ENCODE data around the gene KRT34.

Gene KRT34

DNA sequence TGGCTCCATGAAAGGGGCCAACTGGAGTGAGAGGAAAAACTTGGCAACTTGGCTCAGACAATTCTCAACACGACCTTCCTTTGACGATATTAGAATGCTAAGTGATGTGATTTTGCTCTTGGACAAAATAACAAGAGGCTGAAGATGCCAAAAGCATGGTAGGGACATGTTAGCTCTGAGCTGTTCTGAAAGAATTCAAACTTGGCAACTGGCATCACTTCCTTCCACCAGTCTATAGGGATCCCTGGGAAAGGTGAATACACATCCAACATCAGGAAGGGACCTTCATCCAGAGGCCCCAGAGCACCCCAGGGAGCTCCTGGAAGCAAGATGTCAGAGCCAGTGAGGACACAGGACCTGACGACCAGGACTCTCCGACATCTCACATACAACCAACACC lies 38.0 kb upstream of the KRT34 start:
- DNase-seq (ENCODE audit: low read depth in 2 of 2): peak in 1 of 2 donors; percentile 25
- TF ChIP-seq, protein P1, sequence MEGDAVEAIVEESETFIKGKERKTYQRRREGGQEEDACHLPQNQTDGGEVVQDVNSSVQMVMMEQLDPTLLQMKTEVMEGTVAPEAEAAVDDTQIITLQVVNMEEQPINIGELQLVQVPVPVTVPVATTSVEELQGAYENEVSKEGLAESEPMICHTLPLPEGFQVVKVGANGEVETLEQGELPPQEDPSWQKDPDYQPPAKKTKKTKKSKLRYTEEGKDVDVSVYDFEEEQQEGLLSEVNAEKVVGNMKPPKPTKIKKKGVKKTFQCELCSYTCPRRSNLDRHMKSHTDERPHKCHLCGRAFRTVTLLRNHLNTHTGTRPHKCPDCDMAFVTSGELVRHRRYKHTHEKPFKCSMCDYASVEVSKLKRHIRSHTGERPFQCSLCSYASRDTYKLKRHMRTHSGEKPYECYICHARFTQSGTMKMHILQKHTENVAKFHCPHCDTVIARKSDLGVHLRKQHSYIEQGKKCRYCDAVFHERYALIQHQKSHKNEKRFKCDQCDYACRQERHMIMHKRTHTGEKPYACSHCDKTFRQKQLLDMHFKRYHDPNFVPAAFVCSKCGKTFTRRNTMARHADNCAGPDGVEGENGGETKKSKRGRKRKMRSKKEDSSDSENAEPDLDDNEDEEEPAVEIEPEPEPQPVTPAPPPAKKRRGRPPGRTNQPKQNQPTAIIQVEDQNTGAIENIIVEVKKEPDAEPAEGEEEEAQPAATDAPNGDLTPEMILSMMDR (IDR thresholded peaks at IDR 0.05; ENCODE audit: low read depth, low read length): no peak
- H3K4me3 ChIP-seq (replicated peaks in 1 of 2; ENCODE audit: low read depth in 2 of 2, low read length in 2 of 2): no peak overlapping the region

DNA sequence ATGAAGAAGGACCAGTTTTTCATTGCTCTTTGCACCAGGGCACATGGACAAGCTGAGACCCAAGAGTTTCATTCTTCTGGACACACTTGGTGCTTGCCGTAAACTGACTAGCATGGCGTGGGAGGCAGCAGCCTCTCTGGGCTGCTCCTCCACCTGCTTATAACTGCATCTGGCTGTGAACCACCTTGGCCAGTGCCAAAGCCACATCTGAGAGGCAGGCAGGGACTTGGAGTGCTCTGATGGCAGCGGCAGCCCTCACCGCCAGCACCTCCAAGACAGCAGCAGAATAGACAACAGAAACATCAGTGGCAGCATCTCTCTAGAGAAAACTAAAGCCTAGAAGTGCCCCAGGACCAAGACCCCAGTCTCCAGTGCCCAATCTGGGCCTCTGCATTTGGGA lies 37.6 kb upstream of the KRT34 start:
- DNase-seq (ENCODE audit: low read depth in 2 of 2): no peak
- TF ChIP-seq, protein P1 (IDR thresholded peaks at IDR 0.05; ENCODE audit: low read depth, low read length): no peak
- no peak overlapping the region for H3K4me3 ChIP-seq (replicated peaks in 1 of 2; ENCODE audit: low read depth in 2 of 2, low read length in 2 of 2)

DNA sequence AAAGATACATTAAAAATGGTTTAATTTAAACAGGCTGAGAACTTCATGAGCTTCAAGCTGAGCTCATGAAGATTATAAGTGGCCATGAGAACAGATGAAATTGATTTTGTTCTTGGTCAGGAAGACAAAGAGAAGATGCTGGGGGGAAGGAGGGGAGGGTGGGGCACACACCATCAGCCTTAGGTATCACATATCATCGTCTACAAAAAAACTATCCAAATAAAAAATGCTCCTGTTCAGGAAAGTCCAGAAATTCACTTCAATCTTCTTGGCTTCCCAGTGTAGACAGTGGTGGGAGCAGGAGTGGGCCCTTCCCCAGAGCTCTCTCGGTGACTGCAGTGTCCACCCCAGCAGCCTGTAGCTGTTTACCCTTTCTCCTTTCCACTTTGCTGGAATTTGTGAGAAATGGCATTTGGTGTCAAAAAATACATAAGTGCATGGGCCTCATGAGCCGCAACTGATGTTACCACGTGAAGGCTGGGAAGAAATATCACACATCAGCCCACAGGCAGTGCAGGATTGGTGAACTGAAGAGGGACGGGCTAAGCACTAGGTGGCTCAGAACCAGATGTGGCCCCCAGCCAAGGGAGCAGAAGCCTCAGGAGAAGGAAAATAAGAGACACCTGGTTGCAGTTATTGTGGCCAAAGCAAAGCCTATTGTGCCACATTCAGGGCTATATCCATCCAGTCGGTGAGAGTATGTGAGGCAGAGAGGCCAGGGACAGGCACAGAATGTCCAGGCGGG lies 36.2 kb upstream of the KRT34 start:
- H3K4me3 ChIP-seq (replicated peaks in 1 of 2; ENCODE audit: low read depth in 2 of 2, low read length in 2 of 2): no peak overlapping the region
- TF ChIP-seq, protein P1 (IDR thresholded peaks at IDR 0.05; ENCODE audit: low read depth, low read length): no peak
- DNase-seq (ENCODE audit: low read depth in 2 of 2): no peak

DNA sequence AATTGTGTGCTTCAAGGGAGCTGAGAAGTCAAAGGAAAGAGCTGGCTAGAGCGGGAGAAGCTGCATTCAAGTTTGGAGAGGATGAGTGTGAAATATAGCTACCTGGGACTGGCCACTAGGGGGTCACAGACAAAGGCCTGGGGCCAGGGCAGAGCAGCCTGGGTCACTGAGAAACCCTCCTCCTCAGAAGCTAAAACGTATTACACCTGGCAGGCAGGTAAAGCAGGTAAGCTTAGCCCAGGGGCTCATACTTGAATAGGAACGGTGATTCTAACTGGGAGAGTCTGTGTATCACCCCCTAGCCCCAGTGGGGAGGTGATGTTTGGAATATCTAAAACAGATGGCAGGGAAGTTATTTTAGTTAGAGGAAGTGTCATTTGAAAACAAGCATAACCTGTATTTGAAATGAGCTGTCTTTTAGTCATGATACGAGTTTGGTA lies 35.5 kb upstream of the KRT34 start:
- TF ChIP-seq, protein P1 (IDR thresholded peaks at IDR 0.05; ENCODE audit: low read depth, low read length): peak; percentile 15
- DNase-seq (ENCODE audit: low read depth in 2 of 2): no peak
- no peak overlapping the region for H3K4me3 ChIP-seq (replicated peaks in 1 of 2; ENCODE audit: low read depth in 2 of 2, low read length in 2 of 2)

DNA sequence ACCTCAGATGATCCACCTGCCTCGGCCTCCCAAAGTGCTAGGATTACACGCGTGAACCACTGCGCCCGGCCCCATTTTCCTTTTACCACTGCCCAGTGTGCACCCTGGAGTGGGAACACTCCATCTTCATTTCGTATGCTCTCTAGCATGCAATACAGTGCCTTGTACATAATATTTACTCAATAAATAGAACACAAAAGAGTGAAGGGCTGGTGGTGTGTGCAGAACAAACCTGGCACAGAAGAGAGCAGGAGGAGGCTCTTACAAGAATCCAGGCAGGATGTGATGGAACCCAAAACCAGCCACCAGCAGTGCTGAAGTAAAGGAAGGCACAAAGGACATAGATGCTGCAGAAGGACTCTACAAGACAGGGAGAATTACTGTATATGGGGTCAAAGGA lies 35.0 kb upstream of the KRT34 start:
- no peak overlapping the region for H3K4me3 ChIP-seq (replicated peaks in 1 of 2; ENCODE audit: low read depth in 2 of 2, low read length in 2 of 2)
- TF ChIP-seq, protein P1 (IDR thresholded peaks at IDR 0.05; ENCODE audit: low read depth, low read length): no peak
- no peak for DNase-seq (ENCODE audit: low read depth in 2 of 2)

DNA sequence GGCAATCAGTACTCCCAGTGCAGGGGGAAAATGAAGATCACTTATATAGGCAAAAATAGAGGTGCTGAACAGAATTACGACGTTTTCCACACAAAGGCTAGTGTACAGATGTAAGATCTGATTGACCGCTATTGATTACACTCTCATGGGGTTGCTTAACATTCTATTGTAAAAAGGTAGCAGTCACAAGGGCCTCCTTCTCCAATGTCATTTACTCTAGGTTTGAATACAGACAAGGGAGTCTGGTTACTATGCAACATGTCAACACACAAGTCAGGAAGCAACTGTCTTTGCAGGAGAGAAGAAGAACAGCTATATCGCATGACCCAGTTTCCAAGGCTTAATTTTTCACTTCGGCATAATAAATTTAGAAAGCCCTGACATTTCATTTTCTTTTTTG lies 34.4 kb upstream of the KRT34 start:
- TF ChIP-seq, protein P1 (IDR thresholded peaks at IDR 0.05; ENCODE audit: low read depth, low read length): no peak
- H3K4me3 ChIP-seq (replicated peaks in 1 of 2; ENCODE audit: low read depth in 2 of 2, low read length in 2 of 2): no peak overlapping the region
- DNase-seq (ENCODE audit: low read depth in 2 of 2): no peak
